SU-DHL-6 (cell line): ENCODE measurements around the gene TIRAP.

Source experiments
- H2AFZ ChIP-seq: fragments of 200-600 bp; sonication (generic); 2 replicates; pipeline ENCODE4 v1.6.1; 2014; ENCODE audit warnings: low read depth, mild to moderate bottlenecking, moderate library complexity, mixed read lengths, antibody characterized with exemption, low read length; ENCODE audit not compliant: severe bottlenecking
- H3F3A ChIP-seq: fragments of 200-600 bp; shearing (Covaris generic); 2 replicates; pipeline ENCODE4 v1.6.0; 2016; ENCODE audit warnings: antibody characterized with exemption, mild to moderate bottlenecking; ENCODE audit not compliant: insufficient read depth
- H3K27ac ChIP-seq: fragments of 200-600 bp; sonication (generic); 2 replicates; pipeline ENCODE4 v1.5.1; 2016; ENCODE audit warnings: low read depth, mild to moderate bottlenecking, low read length, moderate library complexity, mixed read lengths
- H3K27me3 ChIP-seq: fragments of 200-600 bp; sonication (generic), shearing (Covaris generic); 2 replicates; pipeline ENCODE4 v1.6.0; 2014; ENCODE audit warnings: mild to moderate bottlenecking, low read length
- H3K36me3 ChIP-seq: fragments of 200-600 bp; sonication (generic); 2 replicates; pipeline ENCODE4 v1.6.1; 2014; ENCODE audit warnings: mild to moderate bottlenecking, low read length, mixed read lengths
- H3K4me2 ChIP-seq: fragments of 300-600, 200-600 bp; shearing (Covaris generic), sonication (generic); 2 replicates; pipeline ENCODE4 v1.6.0; 2014; ENCODE audit warnings: low read length, low read depth, mild to moderate bottlenecking; ENCODE audit not compliant: poor library complexity, severe bottlenecking
- H3K4me3 ChIP-seq: fragments of 200-600 bp; sonication (generic); 2 replicates; pipeline ENCODE4 v1.5.1; 2014; ENCODE audit warnings: antibody characterized with exemption, low read length, mild to moderate bottlenecking, mixed read lengths; ENCODE audit not compliant: insufficient read depth, poor library complexity, severe bottlenecking
- H3K79me2 ChIP-seq: fragments of 200-600 bp; sonication (generic); 2 replicates; pipeline ENCODE4 v1.6.1; 2014; ENCODE audit warnings: mild to moderate bottlenecking, low read length, moderate library complexity; ENCODE audit not compliant: insufficient read depth
- H3K9ac ChIP-seq: fragments of 200-600 bp; sonication (generic); 2 replicates; pipeline ENCODE4 v1.7.0; 2014; ENCODE audit warnings: mild to moderate bottlenecking, low read length
- H3K9me2 ChIP-seq: fragments of 200-600 bp; sonication (generic); replicated peaks from 2 replicates; pipeline ENCODE4 v1.6.1; 2014; ENCODE audit warnings: low read length; ENCODE audit not compliant: insufficient read depth
- H3K9me3 ChIP-seq: fragments of 200-600 bp; sonication (generic); 2 replicates; pipeline ENCODE4 v1.6.1; 2014; ENCODE audit warnings: low read length, mixed read lengths; ENCODE audit not compliant: insufficient read depth
- H4K20me1 ChIP-seq: fragments of 200-600 bp; sonication (generic); 2 replicates; pipeline ENCODE4 v1.6.1; 2014; ENCODE audit warnings: low read depth, mild to moderate bottlenecking, antibody characterized with exemption, low read length, moderate library complexity, mixed read lengths
- CTCF ChIP-seq: fragments of 200-600 bp; sonication (generic); IDR thresholded peaks from one replicate; pipeline ENCODE4 v1.5.1; 2017; ENCODE audit warnings: antibody characterized with exemption, mild to moderate bottlenecking, low read length, moderate library complexity; ENCODE audit not compliant: insufficient read depth, poor library complexity, severe bottlenecking
- EZH2phosphoT487 ChIP-seq: fragments of 200-600 bp; sonication (generic), shearing (Covaris generic); conservative IDR thresholded peaks from 2 replicates; pipeline ENCODE4 v1.6.1; 2018; ENCODE audit warnings: mild to moderate bottlenecking, antibody characterized with exemption, low read length, moderate library complexity, mixed read lengths

Gene TIRAP

GRCh38 chr11:126333142-126333541, 50.2 kb downstream of the TIRAP start:
- Histone ChIP-seq H3F3A (no peaks in the 10 kb centered on the region), H3K36me3 (no peaks in the 10 kb centered on the region), H2AFZ (no peak overlapping the region), H3K9ac (no peak overlapping the region), H3K27me3 (no peaks in the 10 kb centered on the region), H3K79me2 (no peaks in the 10 kb centered on the region), H3K9me2 (no peaks in the 10 kb centered on the region), H3K9me3 (no peaks in the 10 kb centered on the region), H4K20me1 (no peaks in the 10 kb centered on the region), H3K27ac (no peak overlapping the region), H3K4me2 (no peak overlapping the region), H3K4me3 (no peak overlapping the region)
- TF ChIP-seq CTCF = no peak
- TF ChIP-seq EZH2phosphoT487 = no peak

- Histone ChIP-seq H2AFZ (no peak overlapping the region), H4K20me1 (no peaks in the 10 kb centered on the region), H3K9ac (no peak overlapping the region), H3K4me3 (no peak overlapping the region), H3K9me2 (no peaks in the 10 kb centered on the region), H3K9me3 (no peaks in the 10 kb centered on the region), H3K27ac (no peak overlapping the region), H3F3A (no peaks in the 10 kb centered on the region), H3K79me2 (no peaks in the 10 kb centered on the region), H3K27me3 (no peaks in the 10 kb centered on the region), H3K4me2 (no peak overlapping the region), H3K36me3 (no peaks in the 10 kb centered on the region)
- TF ChIP-seq EZH2phosphoT487 (no peak), CTCF (no peak)
Measured at GRCh38 chr11:126334659-126335462, 52.0 kb downstream of the TIRAP start.

GRCh38 chr11:126335463-126335760, 52.5 kb downstream of the TIRAP start:
- TF ChIP-seq CTCF (no peak), EZH2phosphoT487 (no peak)
- H3K27me3 ChIP-seq = no peaks in the 10 kb centered on the region
- no peak overlapping the region for H3K9ac ChIP-seq
- no peaks in the 10 kb centered on the region for H3F3A ChIP-seq
- H3K4me2 ChIP-seq = no peak overlapping the region
- no peaks in the 10 kb centered on the region for H3K9me2 ChIP-seq
- H3K4me3 ChIP-seq = no peak overlapping the region
- no peak overlapping the region for H3K27ac ChIP-seq
- no peaks in the 10 kb centered on the region for H3K9me3 ChIP-seq
- no peaks in the 10 kb centered on the region for H4K20me1 ChIP-seq
- H3K79me2 ChIP-seq = no peaks in the 10 kb centered on the region
- H3K36me3 ChIP-seq = no peaks in the 10 kb centered on the region
- no peak overlapping the region for H2AFZ ChIP-seq
